Fibroblast of mammary gland (primary cell): ENCODE data around the gene CCDC30.

Experiments used
- DNase-seq: peaks from one replicate; pipeline ENCODE4 v3.0.0-alpha.2; 2010; ENCODE audit warnings: low read depth
- H3K4me3 ChIP-seq: 2 replicates; pipeline ENCODE4 v1.5.1; 2011; ENCODE audit warnings: low read depth, mild to moderate bottlenecking, low read length, moderate library complexity; ENCODE audit not compliant: control insufficient read depth
- TF ChIP-seq, protein P1 (sequence below): conservative IDR thresholded peaks from 2 replicates; pipeline ENCODE4 v1.5.1; 2011; ENCODE audit warnings: low read depth, low read length, inconsistent platforms; ENCODE audit not compliant: control insufficient read depth, insufficient read depth

CCDC30 gene

DNA sequence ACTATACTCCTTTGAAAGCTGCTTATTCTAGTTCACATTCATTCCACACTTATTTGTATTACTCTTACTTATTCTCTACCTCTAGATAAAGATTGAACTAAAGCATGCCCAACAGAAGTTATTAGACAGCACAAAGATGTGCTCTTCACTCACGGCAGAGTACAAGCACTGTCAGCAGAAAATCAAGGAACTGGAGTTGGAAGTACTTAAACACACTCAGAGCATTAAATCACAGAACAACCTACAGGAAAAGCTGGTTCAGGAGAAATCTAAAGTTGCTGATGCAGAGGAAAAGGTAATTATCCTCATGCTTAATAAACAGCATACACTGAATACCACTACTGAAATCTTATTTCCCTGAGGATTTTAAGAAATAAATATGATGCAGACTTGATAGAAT lies 113.8 kb downstream of the CCDC30 start:
- TF ChIP-seq, protein P1, sequence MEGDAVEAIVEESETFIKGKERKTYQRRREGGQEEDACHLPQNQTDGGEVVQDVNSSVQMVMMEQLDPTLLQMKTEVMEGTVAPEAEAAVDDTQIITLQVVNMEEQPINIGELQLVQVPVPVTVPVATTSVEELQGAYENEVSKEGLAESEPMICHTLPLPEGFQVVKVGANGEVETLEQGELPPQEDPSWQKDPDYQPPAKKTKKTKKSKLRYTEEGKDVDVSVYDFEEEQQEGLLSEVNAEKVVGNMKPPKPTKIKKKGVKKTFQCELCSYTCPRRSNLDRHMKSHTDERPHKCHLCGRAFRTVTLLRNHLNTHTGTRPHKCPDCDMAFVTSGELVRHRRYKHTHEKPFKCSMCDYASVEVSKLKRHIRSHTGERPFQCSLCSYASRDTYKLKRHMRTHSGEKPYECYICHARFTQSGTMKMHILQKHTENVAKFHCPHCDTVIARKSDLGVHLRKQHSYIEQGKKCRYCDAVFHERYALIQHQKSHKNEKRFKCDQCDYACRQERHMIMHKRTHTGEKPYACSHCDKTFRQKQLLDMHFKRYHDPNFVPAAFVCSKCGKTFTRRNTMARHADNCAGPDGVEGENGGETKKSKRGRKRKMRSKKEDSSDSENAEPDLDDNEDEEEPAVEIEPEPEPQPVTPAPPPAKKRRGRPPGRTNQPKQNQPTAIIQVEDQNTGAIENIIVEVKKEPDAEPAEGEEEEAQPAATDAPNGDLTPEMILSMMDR = no peak
- H3K4me3 ChIP-seq = no peak overlapping the region
- DNase-seq = no peak

DNA sequence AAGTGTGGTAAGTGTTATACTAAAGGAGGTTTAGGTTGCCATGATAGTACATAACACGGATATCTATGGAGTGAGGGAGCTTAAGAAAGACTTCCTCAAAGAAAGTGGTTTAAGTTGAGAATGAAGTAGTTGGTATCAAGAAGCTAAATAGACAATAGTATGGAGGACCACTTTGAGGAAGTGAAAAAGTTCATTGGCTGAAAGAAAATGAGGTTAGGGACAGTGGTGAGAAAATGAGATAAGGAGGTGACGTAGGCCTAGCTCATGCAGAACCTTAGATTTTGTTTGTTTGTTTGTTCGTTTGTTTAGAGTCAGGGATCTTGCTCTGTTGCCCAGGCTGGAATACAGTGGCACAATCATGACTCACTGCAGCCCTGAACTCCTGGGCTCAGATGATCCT lies 122.9 kb downstream of the CCDC30 start:
- no peak for DNase-seq
- TF ChIP-seq, protein P1 = no peak
- H3K4me3 ChIP-seq = no peak overlapping the region

DNA sequence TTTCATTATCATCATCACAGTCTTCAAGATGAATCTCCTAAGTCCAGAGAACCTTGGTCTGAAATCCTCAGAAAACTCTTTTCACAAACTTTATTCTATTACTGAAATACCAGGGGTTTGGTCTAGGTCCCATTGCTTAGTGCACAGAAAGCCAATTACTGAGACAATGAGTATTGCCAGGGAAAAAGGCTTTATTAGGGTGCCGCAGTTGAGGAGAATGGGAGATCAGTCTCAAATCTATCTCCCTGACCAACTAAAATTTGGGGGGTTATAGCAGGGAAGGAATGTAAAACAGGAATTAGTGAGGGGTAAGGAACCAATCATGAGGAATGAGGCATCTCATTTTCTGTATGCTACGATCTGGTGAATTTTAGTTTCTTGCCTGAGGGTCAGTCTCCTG lies 124.7 kb downstream of the CCDC30 start:
- H3K4me3 ChIP-seq = no peak overlapping the region
- DNase-seq = no peak
- TF ChIP-seq, protein P1 = no peak

DNA sequence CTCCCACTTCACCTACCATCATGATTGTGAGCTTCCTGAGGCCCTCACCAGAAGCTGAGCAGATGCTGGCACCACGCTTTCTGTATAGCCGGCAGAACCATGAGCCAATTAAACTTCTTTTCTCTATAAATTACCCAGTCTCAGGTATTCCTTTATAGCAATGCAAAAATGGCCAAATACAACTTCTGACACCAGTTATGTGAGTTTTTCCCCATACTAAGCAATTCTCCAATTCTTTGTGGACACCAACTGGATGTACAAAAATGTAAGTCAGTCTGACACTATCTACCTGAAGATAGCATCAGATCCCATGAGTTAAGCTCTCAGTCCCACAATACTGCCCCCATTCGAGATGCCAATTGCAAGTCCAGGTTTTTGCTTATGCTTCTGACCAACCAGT lies 129.7 kb downstream of the CCDC30 start:
- H3K4me3 ChIP-seq = no peak overlapping the region
- no peak for DNase-seq
- TF ChIP-seq, protein P1 = no peak

DNA sequence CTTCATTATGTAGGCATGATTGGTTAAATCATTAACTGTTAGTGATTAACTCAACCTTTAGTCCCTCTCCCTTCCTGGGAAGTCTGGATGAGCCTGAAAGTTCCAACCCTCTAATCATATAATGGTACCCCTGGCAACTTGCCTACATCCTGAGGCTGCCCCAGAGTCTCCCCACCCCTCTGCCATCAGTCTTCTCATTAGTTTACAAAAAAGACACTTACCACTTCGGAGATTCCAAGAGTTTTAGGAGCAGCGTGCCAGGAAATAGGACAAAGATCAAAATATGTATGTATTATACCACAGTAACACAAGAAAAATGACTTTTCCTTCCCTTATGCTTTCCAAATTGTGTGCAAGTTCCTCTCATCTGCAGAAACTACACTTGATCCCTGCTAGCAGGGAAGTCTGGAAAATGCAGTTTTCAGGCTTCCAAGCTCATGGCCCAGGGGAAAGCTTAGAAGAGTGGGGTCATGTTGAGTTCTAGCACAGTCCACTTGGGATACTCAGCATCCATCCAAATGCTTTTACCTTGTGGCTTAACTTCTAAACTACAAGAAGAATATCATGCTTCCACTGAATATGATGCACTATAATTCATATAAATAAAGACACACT lies 130.5 kb downstream of the CCDC30 start:
- H3K4me3 ChIP-seq = no peak overlapping the region
- TF ChIP-seq, protein P1 = no peak
- DNase-seq = no peak

DNA sequence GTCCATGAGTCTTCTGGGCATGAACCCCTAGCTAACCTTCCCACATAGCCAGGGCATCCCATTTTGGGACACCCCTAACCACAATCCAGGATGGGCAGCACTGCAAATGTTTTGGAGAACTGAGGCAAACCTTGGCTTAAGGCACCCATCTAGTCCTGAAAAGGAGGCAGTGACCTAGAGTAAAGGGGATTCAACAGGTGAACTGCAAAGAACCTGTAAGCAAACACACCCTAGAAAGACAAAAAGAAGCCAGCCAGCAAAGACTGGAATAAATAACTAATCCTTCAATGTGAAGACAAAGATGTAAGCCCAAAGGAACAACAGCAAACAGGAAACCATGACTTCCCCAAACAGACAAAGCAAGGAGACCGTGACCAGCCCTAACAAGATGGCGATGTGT lies 138.4 kb downstream of the CCDC30 start:
- H3K4me3 ChIP-seq = no peak overlapping the region
- no peak for DNase-seq
- TF ChIP-seq, protein P1 = no peak

DNA sequence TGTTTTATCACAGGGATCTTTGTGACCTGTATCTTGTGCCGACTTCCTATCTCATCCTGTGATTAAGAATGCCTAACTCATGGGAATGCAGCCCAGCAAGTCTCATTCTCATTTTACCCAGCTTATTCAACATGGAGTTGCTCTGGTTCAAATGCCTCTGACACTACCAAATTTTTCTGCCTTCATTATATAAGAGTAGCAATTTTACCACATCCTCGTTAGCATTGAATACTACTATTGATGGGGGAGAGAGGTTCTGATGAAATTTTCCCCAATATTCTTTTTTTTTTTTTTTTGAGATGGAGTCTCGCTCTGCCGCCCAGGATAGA lies 150.7 kb downstream of the CCDC30 start:
- no peak for DNase-seq
- TF ChIP-seq, protein P1 = no peak
- H3K4me3 ChIP-seq = no peak overlapping the region
